Fibroblast of lung (primary cell): ENCODE results near the gene ARHGEF10L.
"Not testable (repeated sequence)": the region's sequence is repeated elsewhere in the genome, so short reads cannot be mapped to it uniquely, and the experiment has no call there.

Experiments used
- CTCF ChIP-seq, 2 donors: IDR thresholded peaks in 1 of 2; conservative IDR thresholded peaks in 1 of 2; 1 replicate in 1 of 2; 2 replicates in 1 of 2; pipeline ENCODE4 v1.5.1; 2011 to 2012; ENCODE audit warnings: low read length in 2 of 2, control low read depth in 1 of 2, inconsistent platforms in 1 of 2, low read depth in 1 of 2, mild to moderate bottlenecking in 1 of 2
- EZH2 ChIP-seq: IDR thresholded peaks from 2 replicates; pipeline ENCODE4 v1.5.1; 2012; ENCODE audit warnings: low read length, control low read depth, mild to moderate bottlenecking; ENCODE audit errors: missing control alignments

GRCh38 chr1:17489768-17490417 is 49.6 kb upstream of the ARHGEF10L start:
- not testable (repeated sequence) for TF ChIP-seq CTCF (conservative IDR thresholded peaks at IDR 0.05 in 1 of 2, IDR thresholded peaks at IDR 0.05 in 1 of 2; ENCODE audit: low read depth in 1 of 2, low read length in 2 of 2); EZH2
